HG02588 (cell line): ENCODE measurements around the gene L1CAM.

Experiments used
- ATAC-seq: cut with Tn5 transposase; IDR thresholded peaks from one replicate; pipeline ENCODE4 v1.9.1; 2021; ENCODE audit warnings: mild to moderate bottlenecking, moderate library complexity; ENCODE audit not compliant: unreplicated experiment

Gene L1CAM

DNA sequence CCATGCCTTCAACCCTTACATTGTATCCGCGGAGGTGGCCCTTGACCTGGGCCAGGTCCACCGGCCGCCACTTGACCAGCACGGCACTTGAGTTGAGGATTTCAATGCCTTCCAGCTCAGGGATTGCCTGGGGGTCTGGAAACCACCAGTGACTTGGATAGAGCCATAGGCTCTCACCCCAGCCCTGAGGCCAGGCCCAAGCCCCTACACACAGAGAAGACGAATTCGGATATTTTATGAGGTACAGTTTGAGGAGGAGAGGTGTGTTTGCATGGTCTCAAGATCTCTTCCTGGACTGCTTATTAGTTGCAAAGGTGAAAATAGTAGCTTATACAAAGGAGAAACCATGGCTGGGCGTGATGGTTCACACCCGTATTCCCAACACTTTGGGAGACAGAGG lies 20.3 kb downstream of the L1CAM start:
- no peak for ATAC-seq

DNA sequence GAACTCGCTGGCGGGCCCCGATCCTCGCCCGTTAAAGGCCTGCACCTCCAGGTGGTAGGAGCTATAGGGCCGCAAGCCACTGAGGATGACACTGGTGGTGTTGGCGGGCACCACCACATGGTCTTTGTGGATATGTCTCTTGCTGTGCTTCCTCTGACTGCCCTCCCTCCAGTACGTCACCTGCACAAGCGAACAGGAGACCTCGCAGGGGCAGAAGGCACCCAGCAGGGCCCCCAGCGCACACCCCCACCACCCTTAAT lies 20.7 kb downstream of the L1CAM start:
- ATAC-seq: no peak

- no peak for ATAC-seq
These were observed 21.2 kb downstream of the L1CAM start for GRCh38 chrX:153864561-153865320.

- no peak for ATAC-seq
These were observed 21.9 kb downstream of the L1CAM start for GRCh38 chrX:153864101-153864500.

DNA sequence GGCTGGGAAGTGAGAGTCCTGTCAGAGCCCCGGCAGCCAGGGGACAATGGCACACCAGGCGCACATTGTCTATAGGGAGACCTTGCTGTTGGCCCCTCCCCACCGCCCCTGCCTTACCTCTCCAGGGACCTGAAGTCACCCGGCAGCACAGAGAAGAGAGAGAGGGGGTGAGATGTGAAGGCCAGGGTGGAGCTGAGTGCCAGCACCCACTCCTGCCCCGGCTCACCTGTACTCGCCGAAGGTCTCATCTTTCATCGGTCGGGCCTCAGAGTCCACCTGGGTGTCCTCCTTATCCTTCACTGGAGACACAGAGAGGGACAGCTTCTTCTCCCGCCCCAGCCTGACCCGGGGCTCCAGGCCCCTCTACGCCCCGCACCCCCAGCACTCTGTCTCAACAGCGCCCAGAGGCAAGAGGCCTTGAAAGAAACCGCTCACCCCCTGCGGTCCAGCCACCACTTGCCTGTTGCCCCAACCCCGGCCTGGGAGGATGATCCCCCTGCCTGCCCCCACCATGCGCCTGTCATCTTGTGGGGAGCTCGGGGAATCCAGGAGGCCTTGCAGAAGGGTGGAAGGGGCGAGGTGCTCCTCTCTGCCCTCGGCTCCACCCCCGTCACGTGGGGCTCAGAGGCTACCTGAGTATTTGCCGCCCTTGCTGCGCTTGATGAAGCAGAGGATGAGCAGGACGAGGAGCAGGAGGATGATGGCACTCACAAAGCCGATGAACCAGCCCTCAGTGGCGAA lies 22.6 kb downstream of the L1CAM start:
- no peak for ATAC-seq

- no peak for ATAC-seq
These were observed 23.4 kb downstream of the L1CAM start for GRCh38 chrX:153862369-153863250.

DNA sequence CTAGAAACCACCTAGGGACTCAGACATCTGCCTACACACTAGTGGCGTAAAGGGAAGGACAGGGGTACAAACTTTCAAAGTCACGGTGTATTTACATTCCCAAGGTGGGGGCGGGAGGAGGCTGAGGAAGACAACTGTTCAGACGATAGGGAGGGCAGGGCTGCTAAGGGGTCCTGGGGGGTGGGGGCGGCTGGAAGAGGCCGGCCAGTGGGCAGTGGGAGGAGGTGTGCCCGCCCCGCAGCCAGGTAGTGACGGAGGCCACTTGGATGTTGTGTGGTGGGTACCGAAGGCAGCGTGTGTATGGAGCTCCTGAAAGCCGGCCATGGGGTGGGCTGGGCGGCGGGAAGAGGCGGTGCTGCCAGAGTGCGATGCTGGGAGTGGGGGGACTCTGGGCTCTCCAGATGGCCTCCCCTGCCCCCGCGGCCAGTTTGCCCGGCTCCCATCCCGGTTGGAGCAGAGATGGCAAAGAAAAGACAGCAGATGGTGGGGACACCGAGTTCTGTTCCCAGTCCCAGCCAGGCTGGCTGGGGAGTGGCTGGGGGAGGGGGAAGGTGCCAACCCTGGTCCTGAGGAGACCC lies 24.2 kb downstream of the L1CAM start:
- ATAC-seq: no peak

- no peak for ATAC-seq
These were observed 24.8 kb downstream of the L1CAM start for GRCh38 chrX:153861151-153861550.

GRCh38 chrX:153857348-153857903 lies 28.5 kb downstream of the L1CAM start:
- no peak for ATAC-seq

GRCh38 chrX:153854702-153855101 lies 31.3 kb downstream of the L1CAM start:
- ATAC-seq: no peak

GRCh38 chrX:153853902-153854267 lies 32.1 kb downstream of the L1CAM start:
- no peak for ATAC-seq

- ATAC-seq: no peak
These were observed 32.6 kb downstream of the L1CAM start for GRCh38 chrX:153853180-153853901.

DNA sequence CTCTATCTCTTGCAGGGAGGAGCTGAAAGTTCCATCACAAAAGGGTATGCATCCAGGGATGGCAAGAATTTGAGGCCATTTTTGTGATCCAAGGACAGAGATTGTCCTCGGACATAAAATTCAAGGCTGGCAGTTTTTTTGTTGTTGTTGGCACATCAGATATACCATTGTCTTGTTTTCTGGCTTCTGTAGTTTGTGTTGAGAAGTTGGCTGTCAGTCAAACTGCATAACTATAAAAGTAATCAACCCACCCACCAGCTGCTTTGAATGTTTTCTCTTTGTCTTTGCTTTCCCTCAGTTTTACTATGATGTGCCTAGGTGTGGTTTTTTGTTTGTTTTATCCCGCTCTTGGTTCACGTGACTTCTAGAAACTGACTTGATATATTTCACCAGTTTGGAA lies 34.0 kb downstream of the L1CAM start:
- ATAC-seq: no peak

GRCh38 chrX:153848325-153848724 lies 37.6 kb downstream of the L1CAM start:
- no peak for ATAC-seq

- no peak for ATAC-seq
These were observed 40.1 kb downstream of the L1CAM start for GRCh38 chrX:153845842-153846241.

DNA sequence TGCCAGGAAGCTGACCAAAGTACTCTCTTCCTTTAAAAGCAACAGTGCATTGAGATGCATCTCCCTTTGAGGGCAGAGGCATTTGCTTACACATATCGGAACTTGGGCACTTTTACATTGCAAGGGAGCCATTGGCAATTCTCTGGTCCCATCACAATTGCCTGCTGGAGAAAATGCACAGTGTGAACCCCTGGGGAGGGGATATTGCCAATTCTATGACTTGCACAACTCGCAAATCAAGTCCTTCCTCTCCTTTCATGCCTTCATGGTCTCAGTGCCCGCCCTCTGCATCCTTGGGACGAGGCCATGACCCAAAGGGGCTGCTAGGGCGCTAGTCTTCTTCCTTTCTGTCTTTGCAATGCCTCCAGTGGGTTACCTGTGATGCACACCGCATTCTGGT lies 40.8 kb downstream of the L1CAM start:
- no peak for ATAC-seq

DNA sequence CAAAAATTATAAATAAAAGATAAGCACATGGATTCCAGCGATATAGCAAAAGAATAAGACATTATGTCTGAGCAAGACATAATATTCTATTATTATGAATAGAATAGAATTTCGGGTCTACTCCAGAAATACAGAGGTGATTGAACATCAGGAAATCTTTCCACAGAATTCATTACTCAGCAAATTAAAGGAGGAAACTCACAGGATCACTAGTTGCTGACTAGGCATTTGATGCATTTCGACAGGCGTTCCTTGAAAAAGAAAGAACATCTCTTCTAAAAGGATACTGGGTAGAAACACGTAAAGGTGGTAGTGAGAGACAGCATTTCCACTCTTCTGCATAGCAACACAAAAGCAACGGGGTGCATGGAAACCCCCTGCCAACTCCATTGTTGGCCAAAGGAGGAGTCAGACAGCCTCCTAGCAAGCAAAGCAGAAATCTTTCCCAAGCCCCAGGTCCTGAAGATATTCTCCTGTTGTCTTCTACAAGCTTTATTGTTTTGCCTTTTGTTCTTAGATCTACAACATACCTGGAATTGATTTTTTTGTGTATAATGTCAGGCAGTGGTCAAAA lies 41.4 kb downstream of the L1CAM start:
- no peak for ATAC-seq

DNA sequence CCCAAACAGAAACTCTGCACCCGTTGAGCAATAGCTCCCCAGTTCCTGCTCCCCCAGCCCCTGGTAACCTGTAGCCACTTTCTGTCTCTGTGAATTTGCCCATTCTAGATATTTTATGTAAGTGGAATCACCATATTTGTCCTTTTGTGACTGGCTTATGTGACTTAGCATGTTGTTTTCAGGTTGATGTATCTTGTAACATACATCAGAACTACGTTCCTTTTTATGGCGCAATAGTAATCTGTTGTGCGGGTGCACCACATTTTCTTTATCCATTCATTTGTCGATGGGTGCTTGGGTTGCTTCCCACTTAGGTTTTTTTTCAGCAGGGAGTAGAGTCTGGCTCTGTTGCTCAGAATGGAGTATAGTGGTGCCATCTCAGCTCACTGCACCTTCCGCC lies 49.1 kb downstream of the L1CAM start:
- ATAC-seq: no peak

DNA sequence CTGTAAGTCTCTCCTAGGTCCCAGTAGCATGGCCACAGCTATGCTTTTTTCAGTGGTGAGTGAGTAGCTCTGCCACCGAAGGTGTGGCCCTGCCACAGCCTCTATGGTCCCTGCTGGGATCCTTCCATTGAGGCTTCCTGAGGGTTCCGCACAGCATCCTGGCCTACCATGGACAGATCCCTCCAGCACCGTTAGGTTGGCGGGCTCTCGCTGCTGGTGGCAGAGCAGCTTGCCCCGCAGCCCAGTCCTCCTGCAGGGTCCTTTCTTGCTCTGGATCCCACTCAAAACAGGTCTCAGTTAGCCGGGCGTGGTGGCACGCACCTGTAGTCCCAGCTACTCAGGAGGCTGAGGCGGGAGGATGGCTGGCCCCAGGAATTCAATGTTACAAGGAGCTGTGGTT lies 53.2 kb downstream of the L1CAM start:
- ATAC-seq: no peak
